B cell (primary cell): ENCODE data around the gene CCDC9B. TPM values are rescaled to one million over a fixed set of nuclear protein-coding genes. Genes with fewer than 3 reads are reported as not detected.

Experiments used
- ATAC-seq: fragments of 200-7000 bp; cut with Tn5 transposase; one replicate; pipeline ENCODE4 v1.10.0; 2021; ENCODE audit warnings: low read depth, mild to moderate bottlenecking, moderate number of reproducible peaks, moderate library complexity
- CTCF ChIA-PET: fragments of 350-600 bp; sonication (Branson Sonifier 250); formaldehyde crosslinking; loops from one replicate; lab custom pipeline; 2021; ENCODE audit warnings: antibody characterized with exemption, inconsistent platforms; lab: Charles Lee
- POLR2A ChIA-PET: fragments of 350-600 bp; sonication (Branson Sonifier 250); formaldehyde crosslinking; loops from one replicate; lab custom pipeline; 2021; ENCODE audit warnings: antibody characterized with exemption; lab: Charles Lee
- DNase-seq: peaks from one replicate; pipeline ENCODE4 v3.0.0; 2013
- H2AFZ ChIP-seq: 2 replicates; pipeline ENCODE4 v1.6.1; 2012; ENCODE audit warnings: mild to moderate bottlenecking, low read depth, low read length; ENCODE audit not compliant: insufficient read depth, poor library complexity, severe bottlenecking
- H3K27ac ChIP-seq, 2 donors: 1 replicate in 1 of 2; 2 replicates in 1 of 2; pipeline ENCODE4 v1.5.1; 2012 to 2013; ENCODE audit warnings: low read length in 2 of 2, mild to moderate bottlenecking in 2 of 2, moderate library complexity in 1 of 2
- H3K27me3 ChIP-seq, 4 experiments: fragments of 200-600 bp in 1 of 4; sonication (generic) in 1 of 4; replicated peaks in 1 of 4; 1 replicate in 2 of 4; 2 replicates in 2 of 4; pipeline versions ENCODE4 v1.6.1 to v1.7.0; 2013 to 2016; ENCODE audit warnings: low read length in 3 of 4, mild to moderate bottlenecking in 2 of 4, mixed read lengths in 1 of 4, moderate library complexity in 1 of 4; ENCODE audit not compliant: insufficient read depth in 4 of 4, control insufficient read depth in 3 of 4; ENCODE audit errors: control extremely low read depth in 1 of 4
- H3K36me3 ChIP-seq, 2 experiments: replicated peaks in 1 of 2; 1 replicate in 1 of 2; 2 replicates in 1 of 2; pipeline versions ENCODE4 v1.6.1 to v1.7.1; 2013; ENCODE audit warnings: low read length in 1 of 2; ENCODE audit not compliant: insufficient read depth in 2 of 2, control insufficient read depth in 1 of 2; ENCODE audit errors: control extremely low read depth in 1 of 2, extremely low read depth in 1 of 2
- H3K4me1 ChIP-seq, 2 donors: fragments of 200-600 bp in 1 of 2; sonication (generic) in 1 of 2; 1 replicate in 1 of 2; 2 replicates in 1 of 2; pipeline versions ENCODE4 v1.5.1 to v1.6.1; 2013 to 2017; ENCODE audit warnings: low read length in 2 of 2; ENCODE audit not compliant: control insufficient read depth in 2 of 2, insufficient read depth in 2 of 2
- H3K4me2 ChIP-seq: replicated peaks from 2 replicates; pipeline ENCODE3; 2012; ENCODE audit warnings: mild to moderate bottlenecking, low read depth, low read length; ENCODE audit not compliant: poor library complexity, severe bottlenecking
- H3K4me3 ChIP-seq, 5 experiments: fragments of 200-600 bp in 1 of 5; sonication (generic) in 1 of 5; 1 replicate in 3 of 5; 2 replicates in 2 of 5; pipeline versions ENCODE4 v1.5.1 to v1.7.0; 2011 to 2016; ENCODE audit warnings: low read length in 4 of 5, mild to moderate bottlenecking in 4 of 5, low read depth in 2 of 5, control low read depth in 1 of 5, moderate library complexity in 1 of 5; ENCODE audit not compliant: insufficient read depth in 1 of 5; ENCODE audit errors: control extremely low read depth in 1 of 5, extremely low read depth in 1 of 5
- H3K79me2 ChIP-seq: fragments of 200-600 bp; sonication (generic); one replicate; pipeline ENCODE4 v1.6.0; 2016; ENCODE audit warnings: low read length; ENCODE audit not compliant: control insufficient read depth, insufficient read depth
- H3K9ac ChIP-seq: fragments of 200-600 bp; sonication (generic); 2 replicates; pipeline ENCODE4 v1.6.1; 2017; ENCODE audit warnings: mild to moderate bottlenecking, low read length, moderate library complexity
- H3K9me3 ChIP-seq, 3 donors: one replicate each; pipeline versions ENCODE4 v1.6.1 to v1.7.1; 2013; ENCODE audit warnings: low read length in 2 of 3; ENCODE audit not compliant: control insufficient read depth in 2 of 3, insufficient read depth in 1 of 3; ENCODE audit errors: control extremely low read depth in 1 of 3
- H4K20me1 ChIP-seq: 2 replicates; pipeline ENCODE4 v1.6.0; 2012; ENCODE audit warnings: mild to moderate bottlenecking, low read length; ENCODE audit not compliant: insufficient read depth, control insufficient read depth, poor library complexity, severe bottlenecking
- H3K27ac Mint-ChIP-seq: one replicate; pipeline ENCODE4 v1.8.0; 2021; ENCODE audit warnings: mixed read lengths
- H3K27me3 Mint-ChIP-seq: one replicate; pipeline ENCODE4 v1.8.0; 2021; ENCODE audit warnings: mixed read lengths
- H3K4me1 Mint-ChIP-seq: one replicate; pipeline ENCODE4 v1.8.0; 2021; ENCODE audit warnings: mixed read lengths
- H3K4me3 Mint-ChIP-seq: one replicate; pipeline ENCODE4 v1.8.0; 2021; ENCODE audit warnings: mixed read lengths
- H3K9me3 Mint-ChIP-seq: one replicate; pipeline ENCODE4 v1.8.0; 2022; ENCODE audit warnings: mixed read lengths; ENCODE audit not compliant: insufficient read depth
- CTCF ChIP-seq: fragments of 200-600 bp; IDR thresholded peaks from one replicate; pipeline ENCODE4 v1.8.0; 2022; ENCODE audit warnings: antibody characterized with exemption, mild to moderate bottlenecking
- EZH2 ChIP-seq: IDR thresholded peaks from 2 replicates; pipeline ENCODE4 v1.6.1; 2012; ENCODE audit warnings: borderline replicate concordance, low read depth, mild to moderate bottlenecking, moderate library complexity, low read length; ENCODE audit not compliant: insufficient read depth, poor library complexity, severe bottlenecking
- WGBS: methylation state at CpG from one replicate; pipeline ENCODE4 v1.1.5; 2013; ENCODE audit warnings: missing lambda C conversion rate; ENCODE audit not compliant: insufficient coverage; 5-methylcytosine and 5-hydroxymethylcytosine counted together
- intact Hi-C: fragments of 100-400 bp; cut with micrococcal nuclease; formaldehyde crosslinking; loops from one replicate; pipeline ENCODE4 v1.10.0; 2022
- polyA plus RNA-seq: library from polyadenylated mRNA; depleted of rRNA; stranded (reverse); fragments of >200 nt; gene quantifications from 2 replicates; pipeline ENCODE4 v1.2.3, GENCODE V29; 2012
- total RNA-seq, 2 donors: library from RNA; stranded (reverse); fragments of 120-200 nt in 1 of 2; gene quantifications; 1 replicate in 1 of 2; 2 replicates in 1 of 2; pipeline versions ENCODE4 v1.2.3 to v1.2.4, GENCODE V29; 2013 to 2022

Gene CCDC9B
- total and polyA plus RNA-seq, 2 donors (not counting 1 experiment from before 2014, with no cell fraction given): 1.6 to 2.4 TPM

DNA sequence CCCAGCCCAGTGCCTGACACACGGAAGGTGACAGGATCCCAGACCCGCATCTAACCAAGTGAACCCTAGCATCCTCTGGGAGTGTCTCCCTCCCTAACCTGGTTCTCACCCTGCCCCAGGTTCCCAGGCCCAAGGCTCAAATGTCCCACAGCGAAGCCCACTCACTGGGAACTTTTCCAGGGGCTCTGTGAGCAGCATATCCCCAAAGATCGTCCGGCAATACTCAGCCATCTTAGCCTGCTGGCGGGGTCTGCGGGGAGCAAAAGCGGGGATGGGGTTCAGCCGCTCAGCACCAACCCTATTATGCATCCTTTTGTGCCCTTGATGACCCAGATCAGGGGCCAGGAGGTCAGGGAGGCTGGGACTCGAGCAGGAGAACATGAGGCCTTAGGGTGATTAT, 43.4 kb downstream of the CCDC9B start:
- no peak for ATAC-seq
- H3K4me2 ChIP-seq: no peak overlapping the region
- CTCF ChIA-PET: interaction anchor here (1.2 kb wide), 1 partner anchor 23 kb away, joined by 5 read pairs; no protein-coding TSS in a partner anchor
- Mint-ChIP-seq H3K4me3 (no peak overlapping the region), H3K27ac (no peak overlapping the region), H3K27me3 (no peaks in the 10 kb centered on the region), H3K4me1 (peaks cover 2% of the 10 kb centered on the region), H3K9me3 (peaks cover 6% of the 10 kb centered on the region)
- no peaks in the 10 kb centered on the region for H3K27me3 ChIP-seq
- intact Hi-C loops: no loop called here
- H3K4me3 ChIP-seq: no peak overlapping the region
- no peak for TF ChIP-seq EZH2
- no peak for TF ChIP-seq CTCF
- H4K20me1 ChIP-seq: no peaks in the 10 kb centered on the region
- no peaks in the 10 kb centered on the region for H3K79me2 ChIP-seq
- no peak overlapping the region for H3K27ac ChIP-seq
- peaks cover 0 to 73% of the 10 kb centered on the region in 2 experiments for H3K36me3 ChIP-seq
- H3K9me3 ChIP-seq: peaks cover 0 to 12% (median 0%) of the 10 kb centered on the region in 3 donors
- no peak overlapping the region for H2AFZ ChIP-seq
- H3K9ac ChIP-seq: no peak overlapping the region
- DNase-seq: no peak
- H3K4me1 ChIP-seq: no peaks in the 10 kb centered on the region
- 95% methylated on average over 4 of the region's 10 CpGs for WGBS
- POLR2A ChIA-PET: no interaction called here

DNA sequence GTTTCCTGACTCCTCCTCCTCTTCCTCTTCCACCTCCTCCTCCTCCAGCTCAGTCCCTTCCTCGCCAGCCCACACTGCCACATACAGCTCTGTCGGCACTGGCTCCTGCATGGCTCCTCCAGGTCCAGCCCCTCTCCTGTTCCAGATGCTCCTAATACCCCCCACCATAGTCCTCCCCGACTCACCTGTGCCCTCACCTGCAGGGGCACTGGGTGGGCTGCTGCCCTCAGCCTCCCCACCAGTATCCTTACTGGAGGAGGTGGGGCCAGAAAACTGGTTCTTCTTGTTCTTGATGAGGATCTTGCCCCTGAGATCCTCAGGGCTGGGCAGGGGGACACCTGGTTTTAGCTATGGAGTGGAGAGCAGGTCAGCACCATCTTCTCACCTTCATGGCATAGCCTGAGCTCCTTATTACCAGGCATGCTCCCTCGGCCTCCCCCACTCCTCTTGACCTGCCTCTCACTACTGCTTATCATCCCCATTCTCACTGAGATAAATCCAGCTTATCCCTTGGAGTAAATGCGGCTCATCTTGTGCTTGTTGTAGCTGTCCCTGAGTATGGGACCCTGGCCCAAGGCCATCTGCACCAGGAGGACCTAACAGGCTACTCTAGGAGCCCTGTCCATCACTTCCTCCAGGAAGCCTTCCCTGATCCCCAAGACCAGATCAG, 44.0 kb downstream of the CCDC9B start:
- Histone ChIP-seq H3K36me3 (peaks cover 0 to 73% of the 10 kb centered on the region in 2 experiments), H3K4me1 (no peaks in the 10 kb centered on the region), H2AFZ (no peak overlapping the region), H3K4me2 (no peak overlapping the region), H4K20me1 (no peaks in the 10 kb centered on the region), H3K4me3 (no peak overlapping the region), H3K27me3 (no peaks in the 10 kb centered on the region), H3K79me2 (no peaks in the 10 kb centered on the region), H3K9me3 (peaks cover 0 to 12% (median 0%) of the 10 kb centered on the region in 3 donors), H3K27ac (no peak overlapping the region), H3K9ac (no peak overlapping the region)
- intact Hi-C loops: no loop called here
- ChIA-PET POLR2A (no interaction called here), CTCF (interaction anchor here (0.9 to 1.9 kb wide), 3 partner anchors 21 to 41 kb away, joined by 3 to 5 read pairs (median 5); no protein-coding TSS in a partner anchor)
- H3K4me1 Mint-ChIP-seq: peaks cover 2% of the 10 kb centered on the region
- ATAC-seq: no peak
- WGBS: 98% methylated on average over 4 of the region's 5 CpGs
- no peak for DNase-seq
- no peak overlapping the region for H3K4me3 Mint-ChIP-seq
- TF ChIP-seq CTCF: no peak
- no peak for TF ChIP-seq EZH2
- H3K9me3 Mint-ChIP-seq: peaks cover 6% of the 10 kb centered on the region
- no peaks in the 10 kb centered on the region for H3K27me3 Mint-ChIP-seq
- no peak overlapping the region for H3K27ac Mint-ChIP-seq
